Cardiac ventricle fibroblast (primary cell): ENCODE measurements around the gene CNPPD1. TPM values are rescaled to one million over a fixed set of nuclear protein-coding genes. Genes with fewer than 3 reads are reported as not detected.

ENCODE experiments used
- total RNA-seq: library from RNA; depleted of rRNA; stranded (reverse); fragments of >200 nt; gene quantifications from 2 replicates; pipeline ENCODE4 v1.2.3, GENCODE V29; 2015

Gene CNPPD1
- total RNA-seq, result 20.8 and 32.6 TPM in 2 replicates

GRCh38 chr2:219176818-219177551, at the start of gene CNPPD1:
TSS of gene CNPPD1 (minus strand) at chr2:219176925. CDS start at chr2:219176828, 97 bp downstream.

GRCh38 chr2:219218732-219219701, 42.3 kb upstream of the CNPPD1 start, which contains the start of gene ABCB6:
TSS of gene ABCB6 (minus strand) at chr2:219218958. CDS start at chr2:219218673, 285 bp downstream.

GRCh38 chr2:219206328-219207133, 29.8 kb upstream of the CNPPD1 start, which contains the start of gene ZFAND2B:
TSS of gene ZFAND2B (plus strand) at chr2:219206782. CDS start at chr2:219206988, 206 bp downstream.

GRCh38 chr2:219177552-219178376, 1.0 kb upstream of the CNPPD1 start, which contains the start of gene RETREG2:
TSS of gene RETREG2 (plus strand) at chr2:219178275. CDS start at chr2:219178353, 78 bp downstream.

GRCh38 chr2:219169930-219170654, 6.6 kb downstream of the CNPPD1 start, which contains the start of gene SLC23A3:
TSS of gene SLC23A3 (minus strand) at chr2:219170029. CDS start at chr2:219169984, 45 bp downstream.

GRCh38 chr2:219160186-219161017, 16.3 kb downstream of the CNPPD1 start, which contains the start of gene NHEJ1:
TSS of gene NHEJ1 (minus strand) at chr2:219160815. CDS start at chr2:219158362, 2,453 bp downstream.

Other genes with a start within 250 kb of the CNPPD1 start
- gene CDK5R2, start 217.3 kb downstream of the CNPPD1 start, total RNA-seq, result 0.06 TPM in 1 of 2 replicates, not detected in the other
- gene FEV, start 191.7 kb downstream of the CNPPD1 start, total RNA-seq, result not detected in 2 replicates
- gene CRYBA2, start 183.5 kb downstream of the CNPPD1 start, total RNA-seq, result not detected in 2 replicates
- 0.34 TPM in 1 of 2 replicates, not detected in the other for gene CFAP65, start 135.4 kb downstream of the CNPPD1 start, total RNA-seq
- not detected in 2 replicates for gene IHH, start 116.0 kb downstream of the CNPPD1 start, total RNA-seq
- 13.4 and 15.8 TPM in 2 replicates for gene NHEJ1, start 16.1 kb downstream of the CNPPD1 start, total RNA-seq
- 0.25 and 0.44 TPM in 2 replicates for gene SLC23A3, start 6.9 kb downstream of the CNPPD1 start, total RNA-seq
- 43.9 and 47.7 TPM in 2 replicates for gene RETREG2, start 1.4 kb upstream of the CNPPD1 start, total RNA-seq
- 16.8 and 34.2 TPM in 2 replicates for gene ZFAND2B, start 29.9 kb upstream of the CNPPD1 start, total RNA-seq
- 28.4 and 29.5 TPM in 2 replicates for gene ABCB6, start 42.0 kb upstream of the CNPPD1 start, total RNA-seq
- gene ATG9A, start 52.7 kb upstream of the CNPPD1 start, total RNA-seq, result 70.1 and 72.7 TPM in 2 replicates
- gene ANKZF1, start 52.9 kb upstream of the CNPPD1 start, total RNA-seq, result 24.7 and 30.6 TPM in 2 replicates
- 7.0 and 12.2 TPM in 2 replicates for gene GLB1L, start 68.5 kb upstream of the CNPPD1 start, total RNA-seq
- 16.2 and 20.2 TPM in 2 replicates for gene STK16, start 68.6 kb upstream of the CNPPD1 start, total RNA-seq
- not detected in 2 replicates for gene TUBA4B, start 76.3 kb upstream of the CNPPD1 start, total RNA-seq
- 13.4 and 26.5 TPM in 2 replicates for gene TUBA4A, start 77.0 kb upstream of the CNPPD1 start, total RNA-seq
- gene DNAJB2, start 102.4 kb upstream of the CNPPD1 start, total RNA-seq, result 33.6 and 35.5 TPM in 2 replicates
- 1.6 and 4.1 TPM in 2 replicates for gene PTPRN, start 132.5 kb upstream of the CNPPD1 start, total RNA-seq
- gene RESP18, start 155.8 kb upstream of the CNPPD1 start, total RNA-seq, result not detected in 2 replicates
- gene DNPEP, start 211.0 kb upstream of the CNPPD1 start, total RNA-seq, result 61.1 and 86.0 TPM in 2 replicates
- 3.2 and 7.0 TPM in 2 replicates for gene DES, start 241.5 kb upstream of the CNPPD1 start, total RNA-seq